GM06990 (cell line): Measurements from ENCODE around the gene LAMP5.

Experiments
- DNase-seq: peaks from one replicate; pipeline ENCODE4 v3.0.0-alpha.2; 2011; ENCODE audit not compliant: insufficient read length; ENCODE audit errors: extremely low read depth
- H3K27me3 ChIP-seq: replicated peaks from 2 replicates; pipeline ENCODE4 v1.6.0; 2011; ENCODE audit warnings: low read length; ENCODE audit not compliant: control insufficient read depth, insufficient read depth
- H3K36me3 ChIP-seq: 2 replicates; pipeline ENCODE4 v1.5.1; 2011; ENCODE audit warnings: low read length; ENCODE audit not compliant: control insufficient read depth, insufficient read depth
- H3K4me3 ChIP-seq: replicated peaks from 2 replicates; pipeline ENCODE4 v1.5.1; 2011; ENCODE audit warnings: low read depth, mild to moderate bottlenecking, control low read depth, low read length
- CTCF ChIP-seq: IDR thresholded peaks from 2 replicates; pipeline ENCODE4 v1.5.1; 2011; ENCODE audit warnings: low read length, control low read depth, mild to moderate bottlenecking, inconsistent platforms; ENCODE audit not compliant: insufficient read depth, poor library complexity, severe bottlenecking

The LAMP5 gene

GRCh38 chr20:9570612-9571011, 56.2 kb downstream of the LAMP5 start:
- H3K27me3 ChIP-seq, result no peaks in the 10 kb centered on the region
- H3K36me3 ChIP-seq, result no peaks in the 10 kb centered on the region
- TF ChIP-seq CTCF, result no peak
- no peak for DNase-seq
- H3K4me3 ChIP-seq, result no peak overlapping the region

GRCh38 chr20:9571783-9572182, 57.4 kb downstream of the LAMP5 start:
- TF ChIP-seq CTCF, result no peak
- no peaks in the 10 kb centered on the region for H3K36me3 ChIP-seq

GRCh38 chr20:9572670-9573069, 58.3 kb downstream of the LAMP5 start:
- no peak overlapping the region for H3K4me3 ChIP-seq
- no peak for TF ChIP-seq CTCF
- H3K36me3 ChIP-seq, result no peaks in the 10 kb centered on the region
- no peaks in the 10 kb centered on the region for H3K27me3 ChIP-seq
- no peak for DNase-seq

More at GRCh38 chr20:9571783-9572182, 57.4 kb downstream of the LAMP5 start:
- no peaks in the 10 kb centered on the region for H3K27me3 ChIP-seq
- no peak for DNase-seq
- no peak overlapping the region for H3K4me3 ChIP-seq

- no peak overlapping the region for H3K4me3 ChIP-seq
- TF ChIP-seq CTCF, result no peak
- peak; percentile 4 for DNase-seq
These were observed 59.2 kb downstream of the LAMP5 start for GRCh38 chr20:9573335-9574151.

GRCh38 chr20:9574181-9574580, 59.8 kb downstream of the LAMP5 start:
- no peak overlapping the region for H3K4me3 ChIP-seq
- no peak for TF ChIP-seq CTCF
- no peaks in the 10 kb centered on the region for H3K27me3 ChIP-seq
- DNase-seq, result no peak
- no peaks in the 10 kb centered on the region for H3K36me3 ChIP-seq

More at GRCh38 chr20:9573335-9574151, 59.2 kb downstream of the LAMP5 start:
- Histone ChIP-seq H3K36me3 (no peaks in the 10 kb centered on the region), H3K27me3 (no peaks in the 10 kb centered on the region)
